ENCODE results near the gene EXOC6B. TPM values are rescaled to one million over a fixed set of nuclear protein-coding genes. Genes with fewer than 3 reads are reported as not detected.

EXOC6B gene
- total and polyA plus RNA-seq, 9 of the 15 experiments (the other 6 are each of a cell fraction or from before 2014, with no cell fraction given): 0.28 to 4.2 (median 2.0) TPM

DNA sequence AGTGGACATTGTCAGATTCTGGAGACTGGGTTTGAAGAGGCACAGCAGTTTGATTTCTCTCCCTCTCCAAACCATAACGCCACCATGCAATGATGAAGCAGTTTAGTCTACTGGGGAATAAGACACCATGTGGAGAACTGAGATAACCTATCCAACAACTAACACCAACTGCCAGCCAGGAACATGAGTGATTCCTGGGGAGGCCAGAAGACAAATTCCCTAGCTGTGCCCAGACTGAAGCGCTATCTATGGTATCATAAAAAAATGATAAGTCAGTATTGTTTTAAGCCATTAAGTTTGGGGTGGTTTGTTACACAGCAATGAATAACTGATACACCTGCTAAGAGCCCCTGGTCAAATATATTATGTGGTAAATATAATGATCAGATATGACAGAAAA, 129.3 kb downstream of the EXOC6B start (continued):
- TF ChIP-seq, protein P1, sequence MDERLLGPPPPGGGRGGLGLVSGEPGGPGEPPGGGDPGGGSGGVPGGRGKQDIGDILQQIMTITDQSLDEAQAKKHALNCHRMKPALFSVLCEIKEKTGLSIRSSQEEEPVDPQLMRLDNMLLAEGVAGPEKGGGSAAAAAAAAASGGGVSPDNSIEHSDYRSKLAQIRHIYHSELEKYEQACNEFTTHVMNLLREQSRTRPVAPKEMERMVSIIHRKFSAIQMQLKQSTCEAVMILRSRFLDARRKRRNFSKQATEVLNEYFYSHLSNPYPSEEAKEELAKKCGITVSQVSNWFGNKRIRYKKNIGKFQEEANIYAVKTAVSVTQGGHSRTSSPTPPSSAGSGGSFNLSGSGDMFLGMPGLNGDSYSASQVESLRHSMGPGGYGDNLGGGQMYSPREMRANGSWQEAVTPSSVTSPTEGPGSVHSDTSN (CRISPR knock-in tag; IDR thresholded peaks at IDR 0.05; ENCODE audit: low read depth): no peak
- TF ChIP-seq, protein P1 (tag; conservative IDR thresholded peaks at IDR 0.05; ENCODE audit: low read depth): no peak
- TF ChIP-seq TCF3 (CRISPR knock-in tag; IDR thresholded peaks at IDR 0.05) (peak; percentile 71), NFIC (IDR thresholded peaks at IDR 0.05) (peak; percentile 33; the same call in 1 of the 2 replicates), GTF2A2 (tag; IDR thresholded peaks at IDR 0.05) (no peak), CBFA2T2 (conservative IDR thresholded peaks at IDR 0.05) (peak; percentile 64), MAFG (tag; conservative IDR thresholded peaks at IDR 0.05) (peak; percentile 54), KHSRP (IDR thresholded peaks at IDR 0.05) (no peak), MECOM (CRISPR knock-in tag; IDR thresholded peaks at IDR 0.05) (no peak), BCOR (IDR thresholded peaks at IDR 0.05) (no peak), TFAM (CRISPR knock-in tag; conservative IDR thresholded peaks at IDR 0.05) (no peak), NFE2 (IDR thresholded peaks at IDR 0.05; ENCODE audit: low read depth) (peak; percentile 66; the same call in 1 of the 2 replicates), JUND (IDR thresholded peaks at IDR 0.05; ENCODE audit: borderline replicate concordance, low read depth, low read length) (no peak), JUND (tag; IDR thresholded peaks at IDR 0.05; ENCODE audit: borderline replicate concordance, low read depth, low read length) (no peak)
- TF ChIP-seq, protein P2, sequence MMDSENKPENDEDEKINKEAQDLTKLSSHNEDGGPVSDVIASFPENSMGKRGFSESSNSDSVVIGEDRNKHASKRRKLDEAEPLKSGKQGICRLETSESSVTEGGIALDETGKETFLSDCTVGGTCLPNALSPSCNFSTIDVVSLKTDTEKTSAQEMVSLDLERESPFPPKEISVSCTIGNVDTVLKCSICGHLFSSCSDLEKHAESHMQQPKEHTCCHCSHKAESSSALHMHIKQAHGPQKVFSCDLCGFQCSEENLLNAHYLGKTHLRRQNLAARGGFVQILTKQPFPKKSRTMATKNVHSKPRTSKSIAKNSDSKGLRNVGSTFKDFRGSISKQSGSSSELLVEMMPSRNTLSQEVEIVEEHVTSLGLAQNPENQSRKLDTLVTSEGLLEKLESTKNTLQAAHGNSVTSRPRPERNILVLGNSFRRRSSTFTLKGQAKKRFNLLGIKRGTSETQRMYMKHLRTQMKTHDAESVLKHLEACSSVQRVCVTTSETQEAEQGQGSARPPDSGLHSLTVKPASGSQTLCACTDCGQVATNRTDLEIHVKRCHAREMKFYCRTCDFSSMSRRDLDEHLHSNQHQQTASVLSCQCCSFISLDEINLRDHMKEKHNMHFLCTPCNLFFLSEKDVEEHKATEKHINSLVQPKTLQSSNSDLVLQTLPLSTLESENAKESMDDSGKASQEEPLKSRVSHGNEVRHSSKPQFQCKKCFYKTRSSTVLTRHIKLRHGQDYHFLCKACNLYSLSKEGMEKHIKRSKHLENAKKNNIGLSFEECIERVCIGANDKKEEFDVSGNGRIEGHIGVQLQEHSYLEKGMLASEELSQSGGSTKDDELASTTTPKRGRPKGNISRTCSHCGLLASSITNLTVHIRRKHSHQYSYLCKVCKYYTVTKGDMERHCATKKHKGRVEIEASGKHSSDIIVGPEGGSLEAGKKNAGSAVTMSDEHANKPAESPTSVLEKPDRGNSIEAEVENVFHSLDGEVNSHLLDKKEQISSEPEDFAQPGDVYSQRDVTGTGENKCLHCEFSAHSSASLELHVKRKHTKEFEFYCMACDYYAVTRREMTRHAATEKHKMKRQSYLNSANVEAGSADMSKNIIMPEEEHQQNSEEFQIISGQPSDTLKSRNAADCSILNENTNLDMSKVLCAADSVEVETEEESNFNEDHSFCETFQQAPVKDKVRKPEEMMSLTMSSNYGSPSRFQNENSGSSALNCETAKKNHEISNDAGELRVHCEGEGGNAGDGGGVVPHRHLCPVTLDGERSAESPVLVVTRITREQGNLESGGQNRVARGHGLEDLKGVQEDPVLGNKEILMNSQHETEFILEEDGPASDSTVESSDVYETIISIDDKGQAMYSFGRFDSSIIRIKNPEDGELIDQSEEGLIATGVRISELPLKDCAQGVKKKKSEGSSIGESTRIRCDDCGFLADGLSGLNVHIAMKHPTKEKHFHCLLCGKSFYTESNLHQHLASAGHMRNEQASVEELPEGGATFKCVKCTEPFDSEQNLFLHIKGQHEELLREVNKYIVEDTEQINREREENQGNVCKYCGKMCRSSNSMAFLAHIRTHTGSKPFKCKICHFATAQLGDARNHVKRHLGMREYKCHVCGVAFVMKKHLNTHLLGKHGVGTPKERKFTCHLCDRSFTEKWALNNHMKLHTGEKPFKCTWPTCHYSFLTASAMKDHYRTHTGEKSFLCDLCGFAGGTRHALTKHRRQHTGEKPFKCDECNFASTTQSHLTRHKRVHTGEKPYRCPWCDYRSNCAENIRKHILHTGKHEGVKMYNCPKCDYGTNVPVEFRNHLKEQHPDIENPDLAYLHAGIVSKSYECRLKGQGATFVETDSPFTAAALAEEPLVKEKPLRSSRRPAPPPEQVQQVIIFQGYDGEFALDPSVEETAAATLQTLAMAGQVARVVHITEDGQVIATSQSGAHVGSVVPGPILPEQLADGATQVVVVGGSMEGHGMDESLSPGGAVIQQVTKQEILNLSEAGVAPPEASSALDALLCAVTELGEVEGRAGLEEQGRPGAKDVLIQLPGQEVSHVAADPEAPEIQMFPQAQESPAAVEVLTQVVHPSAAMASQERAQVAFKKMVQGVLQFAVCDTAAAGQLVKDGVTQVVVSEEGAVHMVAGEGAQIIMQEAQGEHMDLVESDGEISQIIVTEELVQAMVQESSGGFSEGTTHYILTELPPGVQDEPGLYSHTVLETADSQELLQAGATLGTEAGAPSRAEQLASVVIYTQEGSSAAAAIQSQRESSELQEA (IDR thresholded peaks at IDR 0.05; ENCODE audit: low read depth): no peak

Measured in K562 (cell line).